Omental fat pad (tissue), 4 donors: ENCODE results near the gene TRIM36. TPM values are rescaled to one million over a fixed set of nuclear protein-coding genes. Genes with fewer than 3 reads are reported as not detected.

Experiments
- ATAC-seq: fragments of 150-250 bp; one replicate; pipeline ENCODE4 v1.9.1; 2016; ENCODE audit warnings: mild to moderate bottlenecking, moderate library complexity; ENCODE audit not compliant: low FRiP score
- DNase-seq: peaks from one replicate; pipeline ENCODE4 v3.0.0-alpha.2; 2019; ENCODE audit warnings: low spot score
- total RNA-seq, 4 donors: library from RNA; depleted of rRNA; stranded (reverse); fragments of >200 nt; gene quantifications; one replicate each; pipeline ENCODE4 v1.1.0, GENCODE V29; 2016
- TF ChIP-seq, protein P1 (sequence below), 3 donors: fragments of 450-650 bp; IDR thresholded peaks; one replicate each; pipeline ENCODE4 v1.5.1; 2016 to 2017; ENCODE audit warnings: antibody characterized with exemption in 3 of 3, mild to moderate bottlenecking in 3 of 3, moderate library complexity in 2 of 3

Gene TRIM36, protein sequence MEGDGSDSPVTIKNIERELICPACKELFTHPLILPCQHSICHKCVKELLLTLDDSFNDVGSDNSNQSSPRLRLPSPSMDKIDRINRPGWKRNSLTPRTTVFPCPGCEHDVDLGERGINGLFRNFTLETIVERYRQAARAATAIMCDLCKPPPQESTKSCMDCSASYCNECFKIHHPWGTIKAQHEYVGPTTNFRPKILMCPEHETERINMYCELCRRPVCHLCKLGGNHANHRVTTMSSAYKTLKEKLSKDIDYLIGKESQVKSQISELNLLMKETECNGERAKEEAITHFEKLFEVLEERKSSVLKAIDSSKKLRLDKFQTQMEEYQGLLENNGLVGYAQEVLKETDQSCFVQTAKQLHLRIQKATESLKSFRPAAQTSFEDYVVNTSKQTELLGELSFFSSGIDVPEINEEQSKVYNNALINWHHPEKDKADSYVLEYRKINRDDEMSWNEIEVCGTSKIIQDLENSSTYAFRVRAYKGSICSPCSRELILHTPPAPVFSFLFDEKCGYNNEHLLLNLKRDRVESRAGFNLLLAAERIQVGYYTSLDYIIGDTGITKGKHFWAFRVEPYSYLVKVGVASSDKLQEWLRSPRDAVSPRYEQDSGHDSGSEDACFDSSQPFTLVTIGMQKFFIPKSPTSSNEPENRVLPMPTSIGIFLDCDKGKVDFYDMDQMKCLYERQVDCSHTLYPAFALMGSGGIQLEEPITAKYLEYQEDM
- total RNA-seq, result 1 to 10 TPM in 1 of 4 donors, under 1 TPM in 3; 0.46 to 1.9 (median 0.71) TPM

GRCh38 chr5:115169487-115170133 lies at the start of gene TRIM36:
TRIM36 (minus strand) TSS chr5:115169908; CDS start chr5:115169634, 274 bp downstream.
- peak; percentile 89 for DNase-seq
- TF ChIP-seq, protein P1, sequence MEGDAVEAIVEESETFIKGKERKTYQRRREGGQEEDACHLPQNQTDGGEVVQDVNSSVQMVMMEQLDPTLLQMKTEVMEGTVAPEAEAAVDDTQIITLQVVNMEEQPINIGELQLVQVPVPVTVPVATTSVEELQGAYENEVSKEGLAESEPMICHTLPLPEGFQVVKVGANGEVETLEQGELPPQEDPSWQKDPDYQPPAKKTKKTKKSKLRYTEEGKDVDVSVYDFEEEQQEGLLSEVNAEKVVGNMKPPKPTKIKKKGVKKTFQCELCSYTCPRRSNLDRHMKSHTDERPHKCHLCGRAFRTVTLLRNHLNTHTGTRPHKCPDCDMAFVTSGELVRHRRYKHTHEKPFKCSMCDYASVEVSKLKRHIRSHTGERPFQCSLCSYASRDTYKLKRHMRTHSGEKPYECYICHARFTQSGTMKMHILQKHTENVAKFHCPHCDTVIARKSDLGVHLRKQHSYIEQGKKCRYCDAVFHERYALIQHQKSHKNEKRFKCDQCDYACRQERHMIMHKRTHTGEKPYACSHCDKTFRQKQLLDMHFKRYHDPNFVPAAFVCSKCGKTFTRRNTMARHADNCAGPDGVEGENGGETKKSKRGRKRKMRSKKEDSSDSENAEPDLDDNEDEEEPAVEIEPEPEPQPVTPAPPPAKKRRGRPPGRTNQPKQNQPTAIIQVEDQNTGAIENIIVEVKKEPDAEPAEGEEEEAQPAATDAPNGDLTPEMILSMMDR (IDR thresholded peaks at IDR 0.05), result no peak
- peak; percentile 99 for ATAC-seq

DNA sequence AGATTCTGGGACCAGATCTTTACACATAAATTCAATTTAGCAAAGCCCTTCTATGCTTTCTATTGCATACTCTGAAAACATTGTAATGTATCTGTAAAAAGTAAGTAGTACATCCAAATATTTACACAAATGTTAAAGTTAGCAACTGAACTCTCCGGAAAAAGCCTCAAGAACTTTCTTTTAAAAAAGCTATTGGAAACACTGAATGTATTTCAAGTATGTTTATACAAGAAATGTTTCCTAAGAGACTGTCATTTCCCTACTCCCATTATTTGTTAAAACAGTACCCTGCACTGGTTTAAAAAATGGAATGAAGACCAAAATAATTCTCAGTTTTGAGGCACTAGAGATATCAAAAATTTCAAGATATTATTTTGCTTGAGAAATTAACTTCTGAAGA lies 44.8 kb upstream of the TRIM36 start:
- DNase-seq, result no peak
- TF ChIP-seq, protein P1 (IDR thresholded peaks at IDR 0.05), result no peak
- ATAC-seq, result no peak

- ATAC-seq, result no peak
- TF ChIP-seq, protein P1 (IDR thresholded peaks at IDR 0.05), result no peak
- no peak for DNase-seq
Observed at GRCh38 chr5:115209279-115209678, 39.6 kb upstream of the TRIM36 start.

GRCh38 chr5:115202952-115203351 lies 33.2 kb upstream of the TRIM36 start:
- TF ChIP-seq, protein P1 (IDR thresholded peaks at IDR 0.05), result no peak
- DNase-seq (no peak), ATAC-seq (no peak)

GRCh38 chr5:115196161-115196560 lies 26.5 kb upstream of the TRIM36 start:
- DNase-seq (no peak), ATAC-seq (no peak)
- TF ChIP-seq, protein P1 (IDR thresholded peaks at IDR 0.05), result no peak

- TF ChIP-seq, protein P1 (IDR thresholded peaks at IDR 0.05), result no peak
- DNase-seq (no peak), ATAC-seq (no peak)
Observed at GRCh38 chr5:115194676-115195075, 25.0 kb upstream of the TRIM36 start.
